Peyer's patch (tissue), 4 donors: ENCODE data around the gene SLC5A4.
"Not testable (repeated sequence)": the region's sequence is repeated elsewhere in the genome, so short reads cannot be mapped to it uniquely, and the experiment has no call there.

Experiments
- POLR2A ChIP-seq, 2 donors: fragments of 450-650 bp; IDR thresholded peaks; one replicate each; pipeline ENCODE4 v1.5.1; 2017; ENCODE audit warnings: antibody characterized with exemption in 2 of 2, mild to moderate bottlenecking in 2 of 2, moderate library complexity in 2 of 2
- TF ChIP-seq, protein P1 (sequence below), 6 experiments: fragments of 450-650 bp in 4 of 6; fragments of 200-600 bp in 2 of 6; sonication (generic) in 1 of 6; IDR thresholded peaks; one replicate each; pipeline ENCODE4 v1.5.1; 2017 to 2019; ENCODE audit warnings: antibody characterized with exemption in 6 of 6, mild to moderate bottlenecking in 3 of 6, moderate library complexity in 1 of 6

DNA sequence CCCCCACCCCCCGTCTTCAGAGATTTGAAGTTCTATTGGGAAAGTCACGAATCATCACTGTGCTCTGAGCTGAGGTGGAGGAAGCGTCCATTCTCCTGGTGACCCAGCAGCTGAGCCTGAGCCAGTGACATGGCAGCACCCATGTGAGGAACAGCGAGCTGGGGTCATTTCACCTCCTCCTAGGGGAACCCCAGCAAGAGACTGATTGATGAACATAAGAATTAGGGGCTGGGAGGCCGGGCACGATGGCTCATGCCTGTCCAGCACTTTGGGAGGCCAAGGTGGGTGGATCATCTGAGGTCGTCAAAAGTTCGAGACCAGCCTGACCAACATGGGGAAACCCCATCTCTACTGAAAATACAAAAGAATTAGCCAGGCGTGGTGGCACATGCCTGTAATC, 61.8 kb downstream of the SLC5A4 start:
- not testable (repeated sequence) for TF ChIP-seq POLR2A (IDR thresholded peaks at IDR 0.05)
- TF ChIP-seq, protein P1, sequence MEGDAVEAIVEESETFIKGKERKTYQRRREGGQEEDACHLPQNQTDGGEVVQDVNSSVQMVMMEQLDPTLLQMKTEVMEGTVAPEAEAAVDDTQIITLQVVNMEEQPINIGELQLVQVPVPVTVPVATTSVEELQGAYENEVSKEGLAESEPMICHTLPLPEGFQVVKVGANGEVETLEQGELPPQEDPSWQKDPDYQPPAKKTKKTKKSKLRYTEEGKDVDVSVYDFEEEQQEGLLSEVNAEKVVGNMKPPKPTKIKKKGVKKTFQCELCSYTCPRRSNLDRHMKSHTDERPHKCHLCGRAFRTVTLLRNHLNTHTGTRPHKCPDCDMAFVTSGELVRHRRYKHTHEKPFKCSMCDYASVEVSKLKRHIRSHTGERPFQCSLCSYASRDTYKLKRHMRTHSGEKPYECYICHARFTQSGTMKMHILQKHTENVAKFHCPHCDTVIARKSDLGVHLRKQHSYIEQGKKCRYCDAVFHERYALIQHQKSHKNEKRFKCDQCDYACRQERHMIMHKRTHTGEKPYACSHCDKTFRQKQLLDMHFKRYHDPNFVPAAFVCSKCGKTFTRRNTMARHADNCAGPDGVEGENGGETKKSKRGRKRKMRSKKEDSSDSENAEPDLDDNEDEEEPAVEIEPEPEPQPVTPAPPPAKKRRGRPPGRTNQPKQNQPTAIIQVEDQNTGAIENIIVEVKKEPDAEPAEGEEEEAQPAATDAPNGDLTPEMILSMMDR (IDR thresholded peaks at IDR 0.05), result not testable (repeated sequence)
